SH-SY5Y (cell line): ENCODE measurements around the gene PNMA6F.

Experiments
- GATA2 ChIP-seq: IDR thresholded peaks from 2 replicates; pipeline ENCODE4 v1.6.1; 2011; ENCODE audit warnings: mild to moderate bottlenecking, low read depth, low read length
- GATA3 ChIP-seq: IDR thresholded peaks from 2 replicates; pipeline ENCODE4 v1.6.1; 2011; ENCODE audit warnings: low read depth, mild to moderate bottlenecking, low read length, moderate library complexity

Gene PNMA6F

DNA sequence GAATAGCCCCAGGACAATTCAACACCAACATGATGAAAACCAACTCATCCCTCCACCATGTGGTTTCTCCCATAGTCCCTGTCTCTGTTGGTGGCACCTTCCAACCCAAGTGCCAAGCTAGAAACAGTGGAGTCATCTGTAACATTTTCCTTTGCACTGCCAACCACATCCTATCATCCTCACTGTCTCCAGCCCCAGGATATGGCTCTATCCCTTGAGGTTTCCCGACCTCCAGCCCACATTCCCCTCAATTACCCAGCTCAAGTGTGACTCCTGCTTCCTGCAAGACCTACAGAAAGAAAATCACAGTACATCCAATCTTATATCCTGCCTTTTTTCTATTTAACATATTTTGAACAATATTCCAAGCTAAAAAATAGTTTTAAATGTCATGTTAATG is 24.2 kb downstream of the PNMA6F start:
- TF ChIP-seq GATA2 (no peak), GATA3 (no peak)
